Astrocyte (in vitro differentiated cells and primary cell): ENCODE measurements around the gene FAM117A. TPM values are rescaled to one million over a fixed set of nuclear protein-coding genes. Genes with fewer than 3 reads are reported as not detected.
"Not testable (repeated sequence)": the region's sequence is repeated elsewhere in the genome, so short reads cannot be mapped to it uniquely, and the experiment has no call there.

Experiments used
- DNase-seq: peaks from one replicate; pipeline ENCODE4 v3.0.0-alpha.2; 2010; ENCODE audit warnings: low read depth
- FAIRE-seq: peaks from 2 replicates; lab custom pipeline; 2011; peaks lifted over from hg19 to GRCh38; lab: Jason Lieb, UNC
- H2AFZ ChIP-seq: 2 replicates; pipeline ENCODE4 v1.6.0; 2012; ENCODE audit warnings: low read depth, low read length, inconsistent platforms
- H3K27ac ChIP-seq: 2 replicates; pipeline ENCODE4 v1.5.1; 2011; ENCODE audit warnings: low read depth, low read length, inconsistent platforms
- H3K27me3 ChIP-seq: 2 replicates; pipeline ENCODE4 v1.6.0; 2011; ENCODE audit warnings: low read length, inconsistent platforms; ENCODE audit not compliant: insufficient read depth
- H3K36me3 ChIP-seq: 2 replicates; pipeline ENCODE4 v1.5.1; 2011; ENCODE audit warnings: low read length, inconsistent platforms; ENCODE audit not compliant: insufficient read depth
- H3K4me1 ChIP-seq: 2 replicates; pipeline ENCODE4 v1.5.1; 2011; ENCODE audit warnings: low read length, inconsistent platforms; ENCODE audit not compliant: insufficient read depth
- H3K4me2 ChIP-seq: 2 replicates; pipeline ENCODE4 v1.6.0; 2012; ENCODE audit warnings: low read length, inconsistent platforms
- H3K4me3 ChIP-seq: 2 replicates; pipeline ENCODE4 v1.5.1; 2011; ENCODE audit warnings: low read depth, mild to moderate bottlenecking, low read length, inconsistent platforms; ENCODE audit not compliant: insufficient read depth
- H3K79me2 ChIP-seq: 2 replicates; pipeline ENCODE4 v1.6.0; 2012; ENCODE audit warnings: mild to moderate bottlenecking, low read length, inconsistent platforms; ENCODE audit not compliant: insufficient read depth
- H3K9ac ChIP-seq: 2 replicates; pipeline ENCODE4 v1.6.0; 2012; ENCODE audit warnings: mild to moderate bottlenecking, low read length, inconsistent platforms
- H3K9me3 ChIP-seq: 2 replicates; pipeline ENCODE4 v1.5.1; 2012; ENCODE audit warnings: low read depth, mild to moderate bottlenecking, low read length, inconsistent platforms; ENCODE audit not compliant: insufficient read depth
- H4K20me1 ChIP-seq: 2 replicates; pipeline ENCODE4 v1.6.0; 2012; ENCODE audit warnings: low read length, inconsistent platforms; ENCODE audit not compliant: insufficient read depth
- H3K27ac Mint-ChIP-seq: one replicate; pipeline ENCODE4 v1.8.0; 2021; ENCODE audit warnings: mild to moderate bottlenecking, mixed read lengths; ENCODE audit not compliant: unreplicated experiment
- H3K27me3 Mint-ChIP-seq: one replicate; pipeline ENCODE4 v1.8.0; 2021; ENCODE audit warnings: low read depth, mixed read lengths; ENCODE audit not compliant: unreplicated experiment
- H3K36me3 Mint-ChIP-seq: one replicate; pipeline ENCODE4 v1.8.0; 2021; ENCODE audit warnings: low read depth, mixed read lengths; ENCODE audit not compliant: unreplicated experiment
- H3K4me1 Mint-ChIP-seq: one replicate; pipeline ENCODE4 v1.8.0; 2021; ENCODE audit warnings: low read depth, mixed read lengths; ENCODE audit not compliant: unreplicated experiment
- H3K4me3 Mint-ChIP-seq: one replicate; pipeline ENCODE4 v1.8.0; 2021; ENCODE audit warnings: mild to moderate bottlenecking, moderate library complexity, mixed read lengths; ENCODE audit not compliant: unreplicated experiment
- H3K9me3 Mint-ChIP-seq: one replicate; pipeline ENCODE4 v1.8.0; 2021; ENCODE audit warnings: mild to moderate bottlenecking, mixed read lengths; ENCODE audit not compliant: unreplicated experiment
- CTCF ChIP-seq: IDR thresholded peaks from 2 replicates; pipeline ENCODE4 v1.5.1; 2011; ENCODE audit warnings: low read depth, mild to moderate bottlenecking, inconsistent platforms, low read length, moderate library complexity; ENCODE audit not compliant: insufficient read depth
- EZH2 ChIP-seq: IDR thresholded peaks from 2 replicates; pipeline ENCODE4 v1.6.1; 2012; ENCODE audit warnings: mild to moderate bottlenecking, low read length, inconsistent platforms; ENCODE audit not compliant: insufficient read depth
- total RNA-seq: library from RNA; stranded (reverse); gene quantifications from 2 replicates; pipeline ENCODE4 v1.2.1, GENCODE V29; 2021

The FAM117A gene
- total RNA-seq, 1 donor from 2014 or later, result 8.0 TPM

GRCh38 chr17:49676276-49676868 is 87.6 kb downstream of the FAM117A start:
- peaks cover 10% of the 10 kb centered on the region for H3K4me1 ChIP-seq
- peak overlapping the region; percentile 93 for H3K4me3 Mint-ChIP-seq
- peaks cover 8% of the 10 kb centered on the region for H3K4me1 Mint-ChIP-seq
- no peak for FAIRE-seq
- peak overlapping the region; percentile 85 for H3K4me2 ChIP-seq
- peak overlapping the region; percentile 99 for H3K27ac Mint-ChIP-seq
- peak overlapping the region; percentile 93 for H3K9ac ChIP-seq
- H3K27me3 ChIP-seq, result peaks cover 2% of the 10 kb centered on the region
- H3K4me3 ChIP-seq, result peak overlapping the region; percentile 74
- no peak overlapping the region for H2AFZ ChIP-seq
- no peak for TF ChIP-seq CTCF
- no peak for TF ChIP-seq EZH2
- H3K27me3 Mint-ChIP-seq, result no peaks in the 10 kb centered on the region
- peak overlapping the region; percentile 88 for H3K27ac ChIP-seq
- no peaks in the 10 kb centered on the region for H3K9me3 Mint-ChIP-seq
- H3K79me2 ChIP-seq, result peaks cover 58% of the 10 kb centered on the region
- peaks cover 45% of the 10 kb centered on the region for H4K20me1 ChIP-seq
- H3K36me3 ChIP-seq, result no peaks in the 10 kb centered on the region
- peaks cover 4% of the 10 kb centered on the region for H3K36me3 Mint-ChIP-seq
- no peak for DNase-seq
- no peaks in the 10 kb centered on the region for H3K9me3 ChIP-seq

DNA sequence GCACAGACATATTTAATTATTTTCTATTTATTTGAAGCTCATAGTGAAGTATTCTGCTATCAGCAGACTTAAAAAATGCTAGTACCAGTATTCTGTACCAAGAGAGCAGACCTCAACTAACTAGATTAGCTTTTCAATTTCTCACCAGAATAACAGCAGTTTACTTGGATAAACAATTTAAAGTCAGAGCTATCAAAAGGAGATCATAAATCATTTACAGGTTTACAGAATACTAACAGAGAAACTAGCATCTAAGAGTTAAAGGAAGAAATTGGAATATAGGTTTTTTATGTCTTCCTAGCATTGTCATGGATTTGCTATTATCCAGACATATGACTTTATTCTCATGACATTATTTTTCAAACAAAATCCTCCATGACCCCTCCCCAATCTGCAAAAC is 89.4 kb downstream of the FAM117A start:
- TF ChIP-seq CTCF (no peak), EZH2 (no peak)
- Mint-ChIP-seq H3K27me3 (no peaks in the 10 kb centered on the region), H3K9me3 (no peaks in the 10 kb centered on the region), H3K27ac (no peak overlapping the region), H3K4me1 (peaks cover 12% of the 10 kb centered on the region), H3K4me3 (no peak overlapping the region), H3K36me3 (peaks cover 4% of the 10 kb centered on the region)
- H3K27ac ChIP-seq, result no peak overlapping the region
- H3K4me1 ChIP-seq, result peaks cover 10% of the 10 kb centered on the region
- DNase-seq, result no peak
- H4K20me1 ChIP-seq, result peaks cover 63% of the 10 kb centered on the region
- no peak overlapping the region for H3K4me3 ChIP-seq
- H3K4me2 ChIP-seq, result no peak overlapping the region
- no peak overlapping the region for H3K9ac ChIP-seq
- H2AFZ ChIP-seq, result no peak overlapping the region
- no peaks in the 10 kb centered on the region for H3K27me3 ChIP-seq
- H3K79me2 ChIP-seq, result peaks cover 76% of the 10 kb centered on the region
- no peak for FAIRE-seq
- H3K9me3 ChIP-seq, result no peaks in the 10 kb centered on the region
- H3K36me3 ChIP-seq, result no peaks in the 10 kb centered on the region

- H3K4me3 ChIP-seq, H3K9ac ChIP-seq, H3K4me3 Mint-ChIP-seq, H3K27ac ChIP-seq, H3K27ac Mint-ChIP-seq, H3K27me3 ChIP-seq, H3K36me3 Mint-ChIP-seq, H2AFZ ChIP-seq, DNase-seq, H3K9me3 ChIP-seq, H3K36me3 ChIP-seq, H3K9me3 Mint-ChIP-seq, H3K4me2 ChIP-seq, FAIRE-seq, H3K27me3 Mint-ChIP-seq: not testable (repeated sequence)
- Histone ChIP-seq H3K4me1 (peaks cover 10% of the 10 kb centered on the region), H3K79me2 (peaks cover 76% of the 10 kb centered on the region), H4K20me1 (peaks cover 65% of the 10 kb centered on the region)
- H3K4me1 Mint-ChIP-seq, result peaks cover 12% of the 10 kb centered on the region
Measured at GRCh38 chr17:49673679-49674078, 90.3 kb downstream of the FAM117A start.
